Measurements from ENCODE around the gene FOXK1. TPM values are rescaled to one million over a fixed set of nuclear protein-coding genes. Genes with fewer than 3 reads are reported as not detected.

The FOXK1 gene
- total RNA-seq, 2 donors from 2014 or later: 34.3 to 62.4 TPM

DNA sequence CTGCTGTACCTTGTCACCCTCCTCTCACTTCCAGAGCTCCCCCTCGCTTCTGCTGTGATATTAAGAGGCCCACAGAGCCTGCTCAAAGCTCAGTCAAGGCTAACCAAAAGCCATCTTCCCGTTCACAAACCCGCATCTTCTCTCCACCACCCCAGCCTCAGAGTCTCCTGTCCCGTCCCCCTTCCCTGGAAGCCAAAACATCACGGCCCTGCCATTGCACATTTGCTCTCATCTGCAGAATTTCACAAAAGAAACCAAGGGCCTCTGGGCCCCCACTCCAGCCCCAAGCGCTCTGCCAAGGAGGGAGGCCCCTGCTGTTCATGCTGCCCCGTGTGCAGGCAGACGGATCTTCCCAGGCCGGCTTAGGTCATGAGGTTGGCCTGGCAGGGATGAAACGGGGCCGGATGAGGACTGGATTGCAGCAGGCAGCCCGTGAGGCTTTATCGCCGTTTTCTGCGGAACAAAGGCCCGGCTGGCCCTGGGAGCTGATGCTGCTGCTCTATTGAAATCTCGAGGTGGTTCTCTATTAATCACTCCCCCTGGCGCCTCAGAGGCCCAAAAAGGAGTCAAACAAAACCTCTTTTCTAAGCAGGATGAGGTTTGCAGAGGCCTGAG is 31.6 kb upstream of the FOXK1 start:
- ATAC-seq (ENCODE audit: insufficient number of reproducible peaks, low FRiP score, low read depth): no peak
- Histone ChIP-seq H3K27ac (peak overlapping the region; percentile 46 to 58), H3K4me3 (peak overlapping the region; percentile 37)

DNA sequence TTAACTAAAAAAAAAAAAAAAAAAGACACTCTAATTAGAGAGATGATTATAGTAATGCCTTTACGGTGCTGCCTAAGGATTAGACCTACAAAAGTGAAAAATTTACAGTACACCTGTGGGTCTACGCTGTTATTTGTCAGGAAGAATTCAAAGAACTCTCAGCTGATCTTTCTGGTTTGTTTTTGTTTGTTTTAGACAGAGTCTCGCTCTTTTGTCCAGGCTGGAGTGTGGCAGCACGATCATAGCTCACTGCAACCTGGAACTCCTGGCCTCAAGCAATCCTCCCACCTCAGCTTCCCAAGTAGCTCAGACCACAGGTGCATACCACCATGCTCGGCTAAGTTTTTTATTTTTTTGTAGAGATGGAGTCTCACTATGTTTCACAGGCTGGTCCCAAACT is 28.3 kb upstream of the FOXK1 start:
- no peak overlapping the region for H3K4me3 ChIP-seq
- peaks cover 6 to 13% of the 10 kb centered on the region in 2 donors for H3K4me1 ChIP-seq (ENCODE audit: control insufficient read depth in 1 of 2, low read depth in 2 of 2)
- TF ChIP-seq, protein P1, sequence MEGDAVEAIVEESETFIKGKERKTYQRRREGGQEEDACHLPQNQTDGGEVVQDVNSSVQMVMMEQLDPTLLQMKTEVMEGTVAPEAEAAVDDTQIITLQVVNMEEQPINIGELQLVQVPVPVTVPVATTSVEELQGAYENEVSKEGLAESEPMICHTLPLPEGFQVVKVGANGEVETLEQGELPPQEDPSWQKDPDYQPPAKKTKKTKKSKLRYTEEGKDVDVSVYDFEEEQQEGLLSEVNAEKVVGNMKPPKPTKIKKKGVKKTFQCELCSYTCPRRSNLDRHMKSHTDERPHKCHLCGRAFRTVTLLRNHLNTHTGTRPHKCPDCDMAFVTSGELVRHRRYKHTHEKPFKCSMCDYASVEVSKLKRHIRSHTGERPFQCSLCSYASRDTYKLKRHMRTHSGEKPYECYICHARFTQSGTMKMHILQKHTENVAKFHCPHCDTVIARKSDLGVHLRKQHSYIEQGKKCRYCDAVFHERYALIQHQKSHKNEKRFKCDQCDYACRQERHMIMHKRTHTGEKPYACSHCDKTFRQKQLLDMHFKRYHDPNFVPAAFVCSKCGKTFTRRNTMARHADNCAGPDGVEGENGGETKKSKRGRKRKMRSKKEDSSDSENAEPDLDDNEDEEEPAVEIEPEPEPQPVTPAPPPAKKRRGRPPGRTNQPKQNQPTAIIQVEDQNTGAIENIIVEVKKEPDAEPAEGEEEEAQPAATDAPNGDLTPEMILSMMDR (IDR thresholded peaks at IDR 0.05): no peak
- DNase-seq (ENCODE audit: low spot score): no peak
- ATAC-seq (ENCODE audit: insufficient number of reproducible peaks, low FRiP score, low read depth): no peak
- H3K36me3 ChIP-seq: no peaks in the 10 kb centered on the region
- H3K9me3 ChIP-seq: no peaks in the 10 kb centered on the region
- H3K27ac ChIP-seq: no peak overlapping the region
- H3K27me3 ChIP-seq (replicated peaks; ENCODE audit: insufficient read depth): no peaks in the 10 kb centered on the region

More for the DNA sequence above, 31.6 kb upstream of the FOXK1 start:
- H3K4me1 ChIP-seq (ENCODE audit: control insufficient read depth in 1 of 2, low read depth in 2 of 2): peaks cover 6 to 13% of the 10 kb centered on the region in 2 donors
- no peaks in the 10 kb centered on the region for H3K27me3 ChIP-seq (replicated peaks; ENCODE audit: insufficient read depth)
- no peak for DNase-seq (ENCODE audit: low spot score)
- TF ChIP-seq, protein P1 (IDR thresholded peaks at IDR 0.05): no peak
- H3K36me3 ChIP-seq: no peaks in the 10 kb centered on the region
- H3K9me3 ChIP-seq: no peaks in the 10 kb centered on the region

DNA sequence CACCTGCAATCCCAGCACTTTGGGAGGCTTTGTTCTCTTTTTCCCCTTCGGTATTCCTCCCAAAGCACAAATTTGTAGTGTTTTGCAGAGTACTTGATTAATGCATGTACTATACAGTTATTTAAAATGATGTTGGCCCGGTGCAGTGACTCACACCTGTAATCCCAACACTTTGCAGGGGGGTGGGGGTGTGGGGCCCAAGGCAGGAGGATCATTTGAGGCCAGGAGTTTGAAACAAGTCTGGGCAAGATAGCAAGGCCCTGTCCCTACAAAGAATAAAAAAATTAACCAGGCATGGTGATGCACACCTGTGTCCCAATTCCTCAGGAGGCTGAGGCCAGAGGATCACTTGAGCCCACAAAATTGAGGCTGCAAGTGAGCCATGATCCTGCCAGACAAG is 26.8 kb upstream of the FOXK1 start:
- Histone ChIP-seq H3K27ac (no peak overlapping the region), H3K4me3 (no peak overlapping the region), H3K4me1 (ENCODE audit: control insufficient read depth in 1 of 2, low read depth in 2 of 2) (peaks cover 6 to 13% of the 10 kb centered on the region in 2 donors), H3K9me3 (peaks cover 8% of the 10 kb centered on the region), H3K27me3 (replicated peaks; ENCODE audit: insufficient read depth) (no peaks in the 10 kb centered on the region), H3K36me3 (no peaks in the 10 kb centered on the region)
- TF ChIP-seq, protein P1 (IDR thresholded peaks at IDR 0.05): no peak
- ATAC-seq (ENCODE audit: insufficient number of reproducible peaks, low FRiP score, low read depth) (no peak), DNase-seq (ENCODE audit: low spot score) (no peak)

DNA sequence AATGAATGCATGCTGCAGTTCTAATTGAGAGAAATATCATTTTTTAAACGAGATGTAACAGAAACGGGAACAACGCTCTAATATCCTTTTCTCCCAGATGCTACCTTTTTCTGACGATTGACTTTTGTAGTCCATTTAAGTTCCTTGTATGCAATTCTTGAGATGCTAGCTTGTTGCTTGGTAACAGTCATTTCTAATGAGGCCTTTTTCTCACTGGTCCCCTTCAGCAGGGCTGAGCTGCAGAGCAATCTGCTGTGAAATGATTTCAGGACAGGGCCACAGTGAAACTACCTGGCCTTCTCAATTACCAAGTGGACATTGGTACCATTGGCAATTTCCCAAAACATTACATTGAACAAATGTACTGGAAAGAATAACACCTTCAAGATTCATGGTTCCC is 26.2 kb upstream of the FOXK1 start:
- ATAC-seq (ENCODE audit: insufficient number of reproducible peaks, low FRiP score, low read depth): no peak

DNA sequence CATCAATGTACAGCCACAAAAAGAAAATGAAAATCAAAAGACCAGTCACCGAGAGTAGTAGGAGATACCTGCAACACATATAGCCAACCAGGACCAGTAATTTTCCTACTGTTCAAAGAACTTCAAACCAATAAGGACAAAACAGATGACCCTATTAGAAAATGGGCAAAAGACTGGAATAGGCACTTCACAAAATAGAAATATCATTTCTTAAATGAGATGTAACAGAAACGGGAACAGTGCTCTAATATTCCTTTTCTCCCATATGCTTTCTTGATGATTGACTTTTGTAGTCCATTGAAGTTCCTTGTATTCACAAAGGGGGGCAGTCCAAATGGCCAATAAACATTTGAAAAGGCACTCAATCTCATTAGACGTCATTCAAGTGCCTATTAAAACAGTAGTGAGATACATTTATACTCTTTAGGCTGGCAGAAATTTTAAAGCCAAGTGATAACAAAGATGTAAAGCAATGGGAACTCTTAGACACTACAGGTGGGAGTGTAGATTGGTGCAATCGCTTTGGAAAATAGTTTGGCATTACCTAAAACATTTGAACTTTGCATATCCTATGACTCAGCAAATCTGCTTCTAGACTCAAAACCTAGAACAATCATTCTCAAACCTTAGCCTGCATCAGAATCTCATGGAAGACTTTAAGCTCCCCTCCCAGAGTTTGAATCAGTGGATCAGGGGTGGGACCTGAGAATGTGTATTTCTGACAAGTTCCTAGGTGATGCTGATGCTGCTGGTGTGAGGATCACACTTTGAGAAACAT is 24.3 kb upstream of the FOXK1 start:
- no peak for DNase-seq (ENCODE audit: low spot score)
- Histone ChIP-seq H3K4me1 (ENCODE audit: control insufficient read depth in 1 of 2, low read depth in 2 of 2) (peaks cover 3 to 6% of the 10 kb centered on the region in 2 donors), H3K36me3 (no peaks in the 10 kb centered on the region), H3K4me3 (no peak overlapping the region), H3K27me3 (replicated peaks; ENCODE audit: insufficient read depth) (no peaks in the 10 kb centered on the region), H3K27ac (no peak overlapping the region), H3K9me3 (peaks cover 9% of the 10 kb centered on the region)
- TF ChIP-seq, protein P1 (IDR thresholded peaks at IDR 0.05): no peak
- no peak for ATAC-seq (ENCODE audit: insufficient number of reproducible peaks, low FRiP score, low read depth)

More for the DNA sequence above, 26.2 kb upstream of the FOXK1 start:
- TF ChIP-seq, protein P1 (IDR thresholded peaks at IDR 0.05): no peak
- no peak overlapping the region for H3K4me3 ChIP-seq
- H3K36me3 ChIP-seq: no peaks in the 10 kb centered on the region
- DNase-seq (ENCODE audit: low spot score): no peak
- H3K27me3 ChIP-seq (replicated peaks; ENCODE audit: insufficient read depth): no peaks in the 10 kb centered on the region
- no peak overlapping the region for H3K27ac ChIP-seq
- H3K4me1 ChIP-seq (ENCODE audit: control insufficient read depth in 1 of 2, low read depth in 2 of 2): peaks cover 2 to 7% of the 10 kb centered on the region in 2 donors
- H3K9me3 ChIP-seq: peaks cover 9% of the 10 kb centered on the region
